Esophagus (tissue), 2 donors: ENCODE data around the gene TJP2. TPM values are rescaled to one million over a fixed set of nuclear protein-coding genes. Genes with fewer than 3 reads are reported as not detected.
A peak's percentile ranks its signal among the peaks of the same experiment; 100 is the strongest.

Source experiments
- H3K27ac ChIP-seq, 2 donors: one replicate each; pipeline ENCODE4 v1.5.1; 2013; ENCODE audit warnings: low read depth in 2 of 2, mild to moderate bottlenecking in 2 of 2, inconsistent platforms in 1 of 2, low read length in 1 of 2, moderate library complexity in 1 of 2
- H3K27me3 ChIP-seq, 2 donors: one replicate each; pipeline ENCODE4 v1.6.1; 2013; ENCODE audit warnings: low read length in 2 of 2, control low read depth in 1 of 2, mild to moderate bottlenecking in 1 of 2; ENCODE audit not compliant: insufficient read depth in 2 of 2, control insufficient read depth in 1 of 2
- H3K36me3 ChIP-seq, 2 donors: one replicate each; pipeline ENCODE4 v1.6.1; 2013; ENCODE audit warnings: low read length in 1 of 2; ENCODE audit not compliant: control insufficient read depth in 2 of 2, insufficient read depth in 2 of 2
- H3K4me1 ChIP-seq, 2 donors: one replicate each; pipeline ENCODE4 v1.6.1; 2013; ENCODE audit warnings: low read length in 1 of 2; ENCODE audit not compliant: control insufficient read depth in 2 of 2, insufficient read depth in 2 of 2
- H3K4me3 ChIP-seq, 2 donors: one replicate each; pipeline ENCODE4 v1.5.1; 2013; ENCODE audit warnings: low read length in 2 of 2, mild to moderate bottlenecking in 2 of 2, low read depth in 1 of 2, moderate library complexity in 1 of 2
- H3K9me3 ChIP-seq, 2 donors: one replicate each; pipeline ENCODE4 v1.6.1; 2013; ENCODE audit warnings: mild to moderate bottlenecking in 2 of 2, low read depth in 1 of 2, low read length in 1 of 2, moderate library complexity in 1 of 2; ENCODE audit not compliant: control insufficient read depth in 2 of 2, insufficient read depth in 1 of 2
- WGBS, 2 donors: extraction: QIAGEN DNeasy Blood & Tissue Kit; methylation state at CpG; one replicate each; pipeline ENCODE4 v1.1.7; 2013; 5-methylcytosine and 5-hydroxymethylcytosine counted together
- polyA plus RNA-seq, 2 donors: library from polyadenylated mRNA; stranded (reverse); fragments of 200-250 nt; gene quantifications; one replicate each; pipeline ENCODE4 v1.2.3, GENCODE V29; 2013
- donor health status: healthy with polysubstance abuse.
- donor health status: Bipolar disorder and iron deficiency.

The TJP2 gene
- 10 to 100 TPM; 61.5 to 63.9 TPM for polyA plus RNA-seq

GRCh38 chr9:69173891-69174615 lies at the start of gene TJP2:
TJP2 (plus strand) TSS chr9:69174277; CDS start chr9:69174373, 96 bp downstream.
- Histone ChIP-seq H3K27ac (peak within 1 kb of the TSS; percentile 56 to 63), H3K4me1 (peaks cover 4 to 10% of the 10 kb centered on the region in 2 donors)
- 1 to 7% methylated on average over 86 to 93 of the region's 93 CpGs for WGBS, 2 donors

GRCh38 chr9:69130456-69131441 lies 43.3 kb upstream of the TJP2 start:
- no peaks in the 10 kb centered on the region for H3K9me3 ChIP-seq
- H3K4me3 ChIP-seq, result no peak overlapping the region
- peak overlapping the region in 1 of 2 donors; percentile 81 for H3K27ac ChIP-seq

More at GRCh38 chr9:69173891-69174615, at the start of gene TJP2:
- no peaks in the 10 kb centered on the region for H3K36me3 ChIP-seq
- no peaks in the 10 kb centered on the region for H3K9me3 ChIP-seq
- H3K4me3 ChIP-seq, result peak within 1 kb of the TSS; percentile 59 to 77
- no peaks in the 10 kb centered on the region for H3K27me3 ChIP-seq

GRCh38 chr9:69131682-69132081 lies 42.4 kb upstream of the TJP2 start:
- H3K36me3 ChIP-seq, result peaks cover 0 to 2% of the 10 kb centered on the region in 2 donors
- no peak overlapping the region for H3K4me3 ChIP-seq
- no peaks in the 10 kb centered on the region for H3K9me3 ChIP-seq
- H3K27me3 ChIP-seq, result no peaks in the 10 kb centered on the region
- H3K27ac ChIP-seq, result peak overlapping the region; percentile 11 to 74
- peaks cover 10 to 19% of the 10 kb centered on the region in 2 donors for H3K4me1 ChIP-seq
- WGBS, 2 donors, result 33 to 38% methylated on average over 1 of the region's 1 CpG

More at GRCh38 chr9:69130456-69131441, 43.3 kb upstream of the TJP2 start:
- peaks cover 10 to 19% of the 10 kb centered on the region in 2 donors for H3K4me1 ChIP-seq
- H3K36me3 ChIP-seq, result peaks cover 0 to 2% of the 10 kb centered on the region in 2 donors
- no peaks in the 10 kb centered on the region for H3K27me3 ChIP-seq
- 65 to 70% methylated on average over 16 of the region's 16 CpGs for WGBS, 2 donors

- Histone ChIP-seq H3K4me1 (peaks cover 10 to 19% of the 10 kb centered on the region in 2 donors), H3K36me3 (peaks cover 0 to 2% of the 10 kb centered on the region in 2 donors), H3K4me3 (no peak overlapping the region), H3K27me3 (no peaks in the 10 kb centered on the region), H3K9me3 (no peaks in the 10 kb centered on the region), H3K27ac (peak overlapping the region in 1 of 2 donors; percentile 73)
- 81 to 83% methylated on average over 4 of the region's 4 CpGs for WGBS, 2 donors
Measured at GRCh38 chr9:69132361-69132760, 41.7 kb upstream of the TJP2 start.

GRCh38 chr9:69134412-69134811 lies 39.7 kb upstream of the TJP2 start:
- WGBS, 2 donors, result 87% methylated on average over 6 of the region's 6 CpGs
- Histone ChIP-seq H3K4me1 (peaks cover 10 to 19% of the 10 kb centered on the region in 2 donors), H3K36me3 (peaks cover 0 to 2% of the 10 kb centered on the region in 2 donors), H3K4me3 (no peak overlapping the region), H3K27ac (no peak overlapping the region), H3K27me3 (no peaks in the 10 kb centered on the region), H3K9me3 (no peaks in the 10 kb centered on the region)

GRCh38 chr9:69136185-69136584 lies 37.9 kb upstream of the TJP2 start:
- Histone ChIP-seq H3K9me3 (no peaks in the 10 kb centered on the region), H3K4me1 (peaks cover 4 to 10% of the 10 kb centered on the region in 2 donors), H3K27me3 (no peaks in the 10 kb centered on the region), H3K36me3 (no peaks in the 10 kb centered on the region), H3K4me3 (no peak overlapping the region), H3K27ac (no peak overlapping the region)
- 87 to 92% methylated on average over 2 of the region's 2 CpGs for WGBS, 2 donors

- no peaks in the 10 kb centered on the region for H3K9me3 ChIP-seq
- H3K27me3 ChIP-seq, result no peaks in the 10 kb centered on the region
- H3K36me3 ChIP-seq, result no peaks in the 10 kb centered on the region
- peak overlapping the region in 1 of 2 donors; percentile 6 for H3K27ac ChIP-seq
- no peak overlapping the region for H3K4me3 ChIP-seq
- H3K4me1 ChIP-seq, result peaks cover 4 to 8% of the 10 kb centered on the region in 2 donors
- WGBS, 2 donors, result 79 to 83% methylated on average over 7 of the region's 7 CpGs
Measured at GRCh38 chr9:69136779-69137178, 37.3 kb upstream of the TJP2 start.

- H3K4me3 ChIP-seq, result no peak overlapping the region
- H3K36me3 ChIP-seq, result no peaks in the 10 kb centered on the region
- 93 to 94% methylated on average over 8 of the region's 8 CpGs for WGBS, 2 donors
Measured at GRCh38 chr9:69137311-69137710, 36.8 kb upstream of the TJP2 start.

GRCh38 chr9:69139596-69139995 lies 34.5 kb upstream of the TJP2 start:
- 93 to 96% methylated on average over 9 of the region's 9 CpGs for WGBS, 2 donors

More at GRCh38 chr9:69137311-69137710, 36.8 kb upstream of the TJP2 start:
- Histone ChIP-seq H3K27ac (no peak overlapping the region), H3K4me1 (peaks cover 4 to 6% of the 10 kb centered on the region in 2 donors), H3K9me3 (no peaks in the 10 kb centered on the region), H3K27me3 (no peaks in the 10 kb centered on the region)

More at GRCh38 chr9:69139596-69139995, 34.5 kb upstream of the TJP2 start:
- no peak overlapping the region for H3K4me3 ChIP-seq
- peaks cover 0 to 3% of the 10 kb centered on the region in 2 donors for H3K4me1 ChIP-seq
- no peak overlapping the region for H3K27ac ChIP-seq
- H3K27me3 ChIP-seq, result no peaks in the 10 kb centered on the region
- H3K9me3 ChIP-seq, result no peaks in the 10 kb centered on the region
- H3K36me3 ChIP-seq, result no peaks in the 10 kb centered on the region
